Activated naive CD8-positive, alpha-beta T cell (primary cell): ENCODE results near the gene INTS3.
"Not testable (repeated sequence)": the region's sequence is repeated elsewhere in the genome, so short reads cannot be mapped to it uniquely, and the experiment has no call there.

Source experiments
- H3K27ac Mint-ChIP-seq: one replicate; pipeline ENCODE4 v1.8.0; 2021; ENCODE audit warnings: mixed read lengths
- H3K27me3 Mint-ChIP-seq: one replicate; pipeline ENCODE4 v1.8.0; 2021; ENCODE audit warnings: mixed read lengths
- H3K36me3 Mint-ChIP-seq: one replicate; pipeline ENCODE4 v1.8.0; 2021; ENCODE audit warnings: mixed read lengths
- H3K4me1 Mint-ChIP-seq: one replicate; pipeline ENCODE4 v1.8.0; 2021; ENCODE audit warnings: low read depth, mixed read lengths
- H3K4me3 Mint-ChIP-seq: one replicate; pipeline ENCODE4 v1.8.0; 2021; ENCODE audit warnings: mild to moderate bottlenecking, mixed read lengths
- H3K9me3 Mint-ChIP-seq: one replicate; pipeline ENCODE4 v1.8.0; 2021; ENCODE audit warnings: low read depth, mixed read lengths

The INTS3 gene

GRCh38 chr1:153696741-153697140 lies 31.1 kb upstream of the INTS3 start:
- no peak overlapping the region for H3K27ac Mint-ChIP-seq
- H3K36me3 Mint-ChIP-seq: no peaks in the 10 kb centered on the region
- H3K9me3 Mint-ChIP-seq: no peaks in the 10 kb centered on the region
- H3K4me3 Mint-ChIP-seq: no peak overlapping the region
- peaks cover 1% of the 10 kb centered on the region for H3K27me3 Mint-ChIP-seq
- no peaks in the 10 kb centered on the region for H3K4me1 Mint-ChIP-seq

GRCh38 chr1:153697191-153698019 lies 30.4 kb upstream of the INTS3 start:
- Mint-ChIP-seq H3K4me3 (no peak overlapping the region), H3K27ac (no peak overlapping the region), H3K36me3 (no peaks in the 10 kb centered on the region), H3K4me1 (no peaks in the 10 kb centered on the region), H3K9me3 (no peaks in the 10 kb centered on the region), H3K27me3 (peaks cover 1% of the 10 kb centered on the region)

- no peaks in the 10 kb centered on the region for H3K9me3 Mint-ChIP-seq
- H3K4me1 Mint-ChIP-seq: no peaks in the 10 kb centered on the region
- no peak overlapping the region for H3K4me3 Mint-ChIP-seq
- H3K36me3 Mint-ChIP-seq: no peaks in the 10 kb centered on the region
- peaks cover 1% of the 10 kb centered on the region for H3K27me3 Mint-ChIP-seq
- H3K27ac Mint-ChIP-seq: no peak overlapping the region
Observed at GRCh38 chr1:153698020-153698922, 29.6 kb upstream of the INTS3 start.

GRCh38 chr1:153698923-153699714 lies 28.7 kb upstream of the INTS3 start:
- Mint-ChIP-seq H3K9me3 (no peaks in the 10 kb centered on the region), H3K4me3 (no peak overlapping the region)

GRCh38 chr1:153699768-153700167 lies 28.1 kb upstream of the INTS3 start:
- Mint-ChIP-seq H3K4me1 (no peaks in the 10 kb centered on the region), H3K9me3 (no peaks in the 10 kb centered on the region), H3K36me3 (no peaks in the 10 kb centered on the region), H3K4me3 (no peak overlapping the region), H3K27me3 (peaks cover 1% of the 10 kb centered on the region), H3K27ac (no peak overlapping the region)

More at GRCh38 chr1:153698923-153699714, 28.7 kb upstream of the INTS3 start:
- peaks cover 1% of the 10 kb centered on the region for H3K27me3 Mint-ChIP-seq
- H3K27ac Mint-ChIP-seq: no peak overlapping the region
- no peaks in the 10 kb centered on the region for H3K36me3 Mint-ChIP-seq
- no peaks in the 10 kb centered on the region for H3K4me1 Mint-ChIP-seq

GRCh38 chr1:153705484-153705883 lies 22.4 kb upstream of the INTS3 start:
- Mint-ChIP-seq H3K4me1 (no peaks in the 10 kb centered on the region), H3K4me3 (no peak overlapping the region), H3K36me3 (no peaks in the 10 kb centered on the region), H3K27ac (no peak overlapping the region), H3K27me3 (no peaks in the 10 kb centered on the region), H3K9me3 (no peaks in the 10 kb centered on the region)

GRCh38 chr1:153711026-153711425 lies 16.8 kb upstream of the INTS3 start:
- Mint-ChIP-seq H3K27me3 (peaks cover 1% of the 10 kb centered on the region), H3K9me3 (no peaks in the 10 kb centered on the region), H3K4me1 (no peaks in the 10 kb centered on the region), H3K27ac (no peak overlapping the region), H3K36me3 (no peaks in the 10 kb centered on the region), H3K4me3 (no peak overlapping the region)

GRCh38 chr1:153716211-153716610 lies 11.6 kb upstream of the INTS3 start:
- not testable (repeated sequence) for H3K36me3 Mint-ChIP-seq, H3K4me1 Mint-ChIP-seq, H3K4me3 Mint-ChIP-seq, H3K9me3 Mint-ChIP-seq, H3K27ac Mint-ChIP-seq, H3K27me3 Mint-ChIP-seq

GRCh38 chr1:153717330-153717729 lies 10.5 kb upstream of the INTS3 start:
- H3K4me3 Mint-ChIP-seq: no peak overlapping the region
- no peak overlapping the region for H3K27ac Mint-ChIP-seq
- no peaks in the 10 kb centered on the region for H3K36me3 Mint-ChIP-seq
- H3K9me3 Mint-ChIP-seq: no peaks in the 10 kb centered on the region
- no peaks in the 10 kb centered on the region for H3K4me1 Mint-ChIP-seq
- H3K27me3 Mint-ChIP-seq: peaks cover 1% of the 10 kb centered on the region

- H3K27ac Mint-ChIP-seq: no peak overlapping the region
- H3K4me3 Mint-ChIP-seq: no peak overlapping the region
- peaks cover 4% of the 10 kb centered on the region for H3K4me1 Mint-ChIP-seq
- H3K9me3 Mint-ChIP-seq: no peaks in the 10 kb centered on the region
- H3K36me3 Mint-ChIP-seq: no peaks in the 10 kb centered on the region
- H3K27me3 Mint-ChIP-seq: no peaks in the 10 kb centered on the region
Observed at GRCh38 chr1:153723687-153724086, 4.2 kb upstream of the INTS3 start.

- not testable (repeated sequence) for H3K4me3 Mint-ChIP-seq, H3K27me3 Mint-ChIP-seq, H3K9me3 Mint-ChIP-seq, H3K27ac Mint-ChIP-seq, H3K36me3 Mint-ChIP-seq
- peaks cover 12% of the 10 kb centered on the region for H3K4me1 Mint-ChIP-seq
Observed at GRCh38 chr1:153724634-153725033, 3.2 kb upstream of the INTS3 start.

- H3K9me3 Mint-ChIP-seq: no peaks in the 10 kb centered on the region
- H3K27ac Mint-ChIP-seq: peak overlapping the region; percentile 95
- H3K36me3 Mint-ChIP-seq: peaks cover 3% of the 10 kb centered on the region
- peaks cover 33% of the 10 kb centered on the region for H3K4me1 Mint-ChIP-seq
- H3K4me3 Mint-ChIP-seq: peak overlapping the region; percentile 92
- H3K27me3 Mint-ChIP-seq: no peaks in the 10 kb centered on the region
Observed at GRCh38 chr1:153728305-153729066, 636 bp downstream of the INTS3 start.

- Mint-ChIP-seq H3K36me3 (peaks cover 3% of the 10 kb centered on the region), H3K27ac (peak overlapping the region; percentile 74), H3K9me3 (no peaks in the 10 kb centered on the region), H3K4me1 (peaks cover 41% of the 10 kb centered on the region), H3K4me3 (peak overlapping the region; percentile 64), H3K27me3 (no peaks in the 10 kb centered on the region)
Observed at GRCh38 chr1:153730468-153730988, 2.7 kb downstream of the INTS3 start.

GRCh38 chr1:153733970-153734369 lies 6.1 kb downstream of the INTS3 start:
- Mint-ChIP-seq H3K4me3 (no peak overlapping the region), H3K9me3 (no peaks in the 10 kb centered on the region), H3K27ac (no peak overlapping the region), H3K27me3 (no peaks in the 10 kb centered on the region), H3K4me1 (peaks cover 37% of the 10 kb centered on the region), H3K36me3 (peaks cover 7% of the 10 kb centered on the region)
